ENCODE data around the gene CRYGS.
"Not testable (repeated sequence)": the region's sequence is repeated elsewhere in the genome, so short reads cannot be mapped to it uniquely, and the experiment has no call there.

DNA sequence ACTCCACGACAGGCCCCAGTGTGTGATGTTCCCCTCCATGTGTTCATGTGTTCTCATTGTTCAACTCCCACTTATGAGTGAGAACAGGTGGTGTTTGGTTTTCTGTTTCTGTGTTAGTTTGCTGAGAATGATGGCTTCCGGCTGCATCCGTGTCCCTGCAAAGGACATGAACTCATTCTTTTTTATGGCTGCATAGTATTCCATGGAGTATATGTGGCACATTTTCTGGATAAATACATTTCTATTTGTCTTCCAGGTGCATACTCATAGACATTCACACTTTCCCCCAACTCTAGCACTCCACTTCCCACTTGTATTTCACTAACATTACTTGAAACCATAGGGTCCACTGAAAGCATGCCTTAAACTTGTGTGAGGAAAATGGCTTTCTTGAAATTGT is 12.5 kb downstream of the CRYGS start:
- TF ChIP-seq, protein P1, sequence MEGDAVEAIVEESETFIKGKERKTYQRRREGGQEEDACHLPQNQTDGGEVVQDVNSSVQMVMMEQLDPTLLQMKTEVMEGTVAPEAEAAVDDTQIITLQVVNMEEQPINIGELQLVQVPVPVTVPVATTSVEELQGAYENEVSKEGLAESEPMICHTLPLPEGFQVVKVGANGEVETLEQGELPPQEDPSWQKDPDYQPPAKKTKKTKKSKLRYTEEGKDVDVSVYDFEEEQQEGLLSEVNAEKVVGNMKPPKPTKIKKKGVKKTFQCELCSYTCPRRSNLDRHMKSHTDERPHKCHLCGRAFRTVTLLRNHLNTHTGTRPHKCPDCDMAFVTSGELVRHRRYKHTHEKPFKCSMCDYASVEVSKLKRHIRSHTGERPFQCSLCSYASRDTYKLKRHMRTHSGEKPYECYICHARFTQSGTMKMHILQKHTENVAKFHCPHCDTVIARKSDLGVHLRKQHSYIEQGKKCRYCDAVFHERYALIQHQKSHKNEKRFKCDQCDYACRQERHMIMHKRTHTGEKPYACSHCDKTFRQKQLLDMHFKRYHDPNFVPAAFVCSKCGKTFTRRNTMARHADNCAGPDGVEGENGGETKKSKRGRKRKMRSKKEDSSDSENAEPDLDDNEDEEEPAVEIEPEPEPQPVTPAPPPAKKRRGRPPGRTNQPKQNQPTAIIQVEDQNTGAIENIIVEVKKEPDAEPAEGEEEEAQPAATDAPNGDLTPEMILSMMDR (IDR thresholded peaks at IDR 0.05), result not testable (repeated sequence)
- TF ChIP-seq POLR2A (IDR thresholded peaks at IDR 0.05), result not testable (repeated sequence)

Data from Peyer's patch (tissue), 4 donors.